ENCODE results near the gene NQO2. TPM values are rescaled to one million over a fixed set of nuclear protein-coding genes. Genes with fewer than 3 reads are reported as not detected.

The NQO2 gene
- total and polyA plus RNA-seq, 2 of the 13 experiments (the other 11 are each of a cell fraction or from before 2014, with no cell fraction given): 32.2 to 56.5 TPM

- TF ChIP-seq ZBTB40 (IDR thresholded peaks at IDR 0.05): no peak
- TF ChIP-seq ZBTB40 (CRISPR knock-in tag; IDR thresholded peaks at IDR 0.05): no peak
- no peak for TF ChIP-seq THYN1 (CRISPR knock-in tag; IDR thresholded peaks at IDR 0.05; ENCODE audit: borderline replicate concordance, low read depth)
- no peak for TF ChIP-seq SIX1 (CRISPR knock-in tag; IDR thresholded peaks at IDR 0.05; ENCODE audit: borderline replicate concordance)
- peak; percentile 56; the same call in 1 of the 2 replicates for TF ChIP-seq HNF4A (CRISPR knock-in tag; IDR thresholded peaks at IDR 0.05)
- no peak for TF ChIP-seq POGZ (CRISPR knock-in tag; IDR thresholded peaks at IDR 0.05)
- TF ChIP-seq ZBTB26 (CRISPR knock-in tag; IDR thresholded peaks at IDR 0.05; ENCODE audit: borderline replicate concordance): no peak
- no peak for TF ChIP-seq CENPT (CRISPR knock-in tag; IDR thresholded peaks at IDR 0.05; ENCODE audit: low read depth)
- TF ChIP-seq, protein P1, sequence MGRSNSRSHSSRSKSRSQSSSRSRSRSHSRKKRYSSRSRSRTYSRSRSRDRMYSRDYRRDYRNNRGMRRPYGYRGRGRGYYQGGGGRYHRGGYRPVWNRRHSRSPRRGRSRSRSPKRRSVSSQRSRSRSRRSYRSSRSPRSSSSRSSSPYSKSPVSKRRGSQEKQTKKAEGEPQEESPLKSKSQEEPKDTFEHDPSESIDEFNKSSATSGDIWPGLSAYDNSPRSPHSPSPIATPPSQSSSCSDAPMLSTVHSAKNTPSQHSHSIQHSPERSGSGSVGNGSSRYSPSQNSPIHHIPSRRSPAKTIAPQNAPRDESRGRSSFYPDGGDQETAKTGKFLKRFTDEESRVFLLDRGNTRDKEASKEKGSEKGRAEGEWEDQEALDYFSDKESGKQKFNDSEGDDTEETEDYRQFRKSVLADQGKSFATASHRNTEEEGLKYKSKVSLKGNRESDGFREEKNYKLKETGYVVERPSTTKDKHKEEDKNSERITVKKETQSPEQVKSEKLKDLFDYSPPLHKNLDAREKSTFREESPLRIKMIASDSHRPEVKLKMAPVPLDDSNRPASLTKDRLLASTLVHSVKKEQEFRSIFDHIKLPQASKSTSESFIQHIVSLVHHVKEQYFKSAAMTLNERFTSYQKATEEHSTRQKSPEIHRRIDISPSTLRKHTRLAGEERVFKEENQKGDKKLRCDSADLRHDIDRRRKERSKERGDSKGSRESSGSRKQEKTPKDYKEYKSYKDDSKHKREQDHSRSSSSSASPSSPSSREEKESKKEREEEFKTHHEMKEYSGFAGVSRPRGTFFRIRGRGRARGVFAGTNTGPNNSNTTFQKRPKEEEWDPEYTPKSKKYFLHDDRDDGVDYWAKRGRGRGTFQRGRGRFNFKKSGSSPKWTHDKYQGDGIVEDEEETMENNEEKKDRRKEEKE (IDR thresholded peaks at IDR 0.05): no peak
- TF ChIP-seq ATF3 (CRISPR knock-in tag; IDR thresholded peaks at IDR 0.05): no peak
- no peak for TF ChIP-seq ZSCAN12 (CRISPR knock-in tag; IDR thresholded peaks at IDR 0.05)
- TF ChIP-seq ZNF652 (CRISPR knock-in tag; IDR thresholded peaks at IDR 0.05; ENCODE audit: borderline replicate concordance, low read depth): no peak
These were observed 10.2 kb downstream of the NQO2 start (continued) for GRCh38 chr6:3009930-3010329.
